HepG2 (cell line): Measurements from ENCODE around the gene BASP1. TPM values are rescaled to one million over a fixed set of nuclear protein-coding genes. Genes with fewer than 3 reads are reported as not detected.

Experiments
- ATAC-seq: fragments of 200-7000 bp; cut with Tn5 transposase; 3 replicates; pipeline ENCODE4 v1.9.1; 2020; ENCODE audit warnings: mild to moderate bottlenecking, moderate library complexity
- BruUV-seq: library from RNA; stranded (reverse); fragments of 400-500 nt; replicated peaks from 2 replicates; lab custom pipeline; 2021; lab: Mats Ljungman, UMichigan
- CTCF ChIA-PET: fragments of 300-600 bp; formaldehyde crosslinking; extraction: SDS; loops from one replicate; lab custom pipeline; 2021; ENCODE audit warnings: low total read pairs, inconsistent platforms, low intra/inter-chr PET ratio; lab: Yijun Ruan, JAX
- POLR2A ChIA-PET: fragments of 350-600 bp; sonication (Branson Sonifier 250); formaldehyde crosslinking; loops from one replicate; lab custom pipeline; 2020; ENCODE audit warnings: antibody characterized with exemption, inconsistent platforms; lab: Yijun Ruan, JAX
- DNase-seq: peaks from one replicate; pipeline ENCODE4 v3.0.0-alpha.2; 2015; ENCODE audit warnings: low spot score
- FAIRE-seq: peaks from 3 replicates; lab custom pipeline; 2011; peaks lifted over from hg19 to GRCh38; lab: Jason Lieb, UNC
- H2AFZ ChIP-seq: one replicate; pipeline ENCODE4 v1.6.1; 2011; ENCODE audit warnings: low read length, inconsistent platforms
- H3K27ac ChIP-seq: fragments of 300-600 bp; 3 replicates; pipeline ENCODE4 v1.8.0; 2011; ENCODE audit warnings: mixed run types, mild to moderate bottlenecking, mixed read lengths, low read length, inconsistent platforms; ENCODE audit not compliant: insufficient read depth; ENCODE audit errors: extremely low read length
- H3K27me3 ChIP-seq, 2 experiments: fragments of 200-600 bp in 1 of 2; 2 replicates in 1 of 2; 3 replicates in 1 of 2; pipeline versions ENCODE4 v1.6.0 to v1.8.0; 2011; ENCODE audit warnings: low read length in 2 of 2, mild to moderate bottlenecking in 2 of 2, moderate library complexity in 2 of 2, inconsistent platforms in 1 of 2; ENCODE audit not compliant: insufficient read depth in 2 of 2, control insufficient read depth in 1 of 2
- H3K36me3 ChIP-seq, 2 experiments: fragments of 200-600 bp in 1 of 2; replicated peaks in 1 of 2; 2 replicates in 1 of 2; 3 replicates in 1 of 2; pipeline versions ENCODE4 v1.5.1 to v1.8.0; 2011; ENCODE audit warnings: low read length in 2 of 2, inconsistent platforms in 1 of 2; ENCODE audit not compliant: insufficient read depth in 2 of 2, control insufficient read depth in 1 of 2
- H3K4me1 ChIP-seq: 2 replicates; pipeline ENCODE4 v1.5.1; 2012; ENCODE audit warnings: low read length, inconsistent platforms; ENCODE audit not compliant: insufficient read depth
- H3K4me2 ChIP-seq: 2 replicates; pipeline ENCODE4 v1.6.0; 2011; ENCODE audit warnings: low read depth, low read length, inconsistent platforms
- H3K4me3 ChIP-seq, 3 experiments: fragments of 200-600 bp in 1 of 3; sonication (generic), shearing (Covaris generic) in 1 of 3; replicated peaks in 1 of 3; 2 replicates each; pipeline ENCODE4 v1.5.1; 2011 to 2016; ENCODE audit warnings: low read length in 3 of 3, inconsistent platforms in 2 of 3, low read depth in 2 of 3, mild to moderate bottlenecking in 2 of 3, control low read depth in 1 of 3, mixed read lengths in 1 of 3; ENCODE audit not compliant: insufficient read depth in 1 of 3
- H3K79me2 ChIP-seq: one replicate; pipeline ENCODE4 v1.6.1; 2011; ENCODE audit warnings: low read length, inconsistent platforms; ENCODE audit not compliant: insufficient read depth
- H3K9ac ChIP-seq: 2 replicates; pipeline ENCODE4 v1.6.0; 2011; ENCODE audit warnings: mild to moderate bottlenecking, low read depth, low read length, inconsistent platforms; ENCODE audit not compliant: insufficient read depth
- H3K9me3 ChIP-seq: 2 replicates; pipeline ENCODE4 v1.5.1; 2012; ENCODE audit warnings: mild to moderate bottlenecking, low read length
- H4K20me1 ChIP-seq: 2 replicates; pipeline ENCODE4 v1.6.0; 2011; ENCODE audit warnings: inconsistent platforms, mild to moderate bottlenecking, low read length, moderate library complexity; ENCODE audit not compliant: insufficient read depth
- HIVEP1 ChIP-seq: sonication (generic); formaldehyde crosslinking; IDR thresholded peaks from 2 replicates; pipeline ENCODE4 v1.4.0; 2020; ENCODE audit warnings: mild to moderate bottlenecking, missing genetic modification reagents
- SRY ChIP-seq: sonication (generic); formaldehyde crosslinking; IDR thresholded peaks from 2 replicates; pipeline ENCODE4 v1.8.0; 2022; ENCODE audit warnings: mild to moderate bottlenecking, missing genetic modification reagents
- TRAFD1 ChIP-seq: sonication (generic); formaldehyde crosslinking; IDR thresholded peaks from 2 replicates; pipeline ENCODE4 v1.5.1; 2020; ENCODE audit warnings: missing genetic modification reagents, mild to moderate bottlenecking, borderline replicate concordance
- WGBS: methylation state at CpG from one replicate; pipeline ENCODE4 v1.1.6; 2017; ENCODE audit warnings: low lambda C conversion rate; 5-methylcytosine and 5-hydroxymethylcytosine counted together
- in situ Hi-C: cut with HindIII; loops from 2 replicates; pipeline ENCODE4 v1.10.0; 2017; ENCODE audit warnings: low pct_unique_long_range_greater_than_20kb; ENCODE audit not compliant: extremely low pct_ligation_motif_present
- intact Hi-C: fragments of 100-400 bp; cut with micrococcal nuclease; formaldehyde crosslinking; loops from one replicate; pipeline ENCODE4 v1.10.0; 2022; ENCODE audit not compliant: unreplicated experiment
- polyA plus RNA-seq, 8 experiments: library from polyadenylated mRNA; depleted of rRNA in 3 of 8; stranded (reverse) in 7 of 8; unstranded in 1 of 8; fragments of >200 nt; fragmentation: Illumina TruSeq in 4 of 8; extraction: Trizol in 4 of 8; gene quantifications; 2 replicates each; pipeline versions ENCODE4 v1.2.1 to v1.2.3, GENCODE V29; 2011 to 2016; ENCODE audit warnings: low read depth in 4 of 8, missing spikeins in 1 of 8, mixed read lengths in 1 of 8; ENCODE audit not compliant: insufficient read depth in 1 of 8
- total RNA-seq, 5 experiments: library from RNA; depleted of rRNA; stranded (reverse); fragments of >200 nt; fragmentation: Illumina TruSeq; extraction: Trizol; gene quantifications; 2 replicates each; pipeline ENCODE4 v1.2.3, GENCODE V29; 2016; ENCODE audit warnings: low read depth in 1 of 5

Gene BASP1
- total and polyA plus RNA-seq, 2 of the 13 experiments (the other 11 are each of a cell fraction or from before 2014, with no cell fraction given) = 0.04 TPM; not detected in 1

DNA sequence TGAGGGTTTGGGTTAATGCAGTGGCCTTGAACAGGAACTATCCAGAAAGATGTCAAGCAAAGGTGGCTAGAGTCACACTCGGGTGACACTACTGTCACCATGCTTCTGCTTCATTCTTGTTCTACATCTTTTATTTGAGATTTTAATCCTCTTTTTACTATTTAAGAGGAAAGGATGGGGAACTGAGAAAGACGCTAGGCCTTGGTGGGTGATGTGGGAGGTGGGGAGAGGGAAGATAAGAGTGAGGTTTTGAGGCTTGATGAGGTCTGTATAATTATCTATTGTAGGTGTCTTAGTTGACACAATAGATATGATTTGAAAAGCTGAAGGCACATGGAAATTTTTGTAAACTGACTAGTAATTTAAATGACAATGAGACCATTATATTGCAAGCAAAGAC lies 3.5 kb upstream of the BASP1 start:
- TF ChIP-seq HIVEP1 (CRISPR knock-in tag) = no peak
- TF ChIP-seq, all 625 proteins: peak for 0
- H3K36me3 ChIP-seq = no peaks in the 10 kb centered on the region
- FAIRE-seq (no peak), DNase-seq (no peak), ATAC-seq (no peak)
- POLR2A ChIA-PET = no interaction called here
- no peak overlapping the region for H2AFZ ChIP-seq
- in situ Hi-C loops = no loop called here
- no peak overlapping the region for H3K4me2 ChIP-seq
- no peak overlapping the region for H3K9ac ChIP-seq
- intact Hi-C loops = no loop called here
- H3K27me3 ChIP-seq = no peaks in the 10 kb centered on the region
- no peaks in the 10 kb centered on the region for H3K79me2 ChIP-seq
- CTCF ChIA-PET = no interaction called here
- WGBS = 2% methylated on average over 2 of the region's 2 CpGs
- no TSS peak for BruUV-seq
- no peak overlapping the region for H3K4me3 ChIP-seq
- H4K20me1 ChIP-seq = no peaks in the 10 kb centered on the region
- no peak overlapping the region for H3K27ac ChIP-seq
- H3K9me3 ChIP-seq = no peaks in the 10 kb centered on the region
- no peaks in the 10 kb centered on the region for H3K4me1 ChIP-seq

DNA sequence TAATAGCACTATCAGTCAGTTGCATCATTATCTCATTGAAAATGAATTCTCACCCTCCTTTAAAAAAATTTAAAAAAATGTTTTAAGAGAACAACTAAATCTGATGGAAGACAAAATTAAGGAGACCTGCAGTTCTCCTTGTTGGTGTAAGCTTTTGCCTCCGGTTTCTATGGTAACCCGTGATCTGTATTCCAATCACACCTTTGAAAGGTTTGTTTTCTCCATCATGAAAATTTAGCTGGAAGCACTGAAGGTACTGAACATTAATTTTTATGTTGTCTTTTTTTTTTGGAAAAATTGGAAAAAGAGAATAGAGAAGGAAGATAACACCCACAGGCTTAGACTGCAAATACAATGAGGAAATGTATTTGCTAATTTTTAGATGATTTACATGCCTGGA lies 2.5 kb upstream of the BASP1 start:
- Histone ChIP-seq H3K4me1 (no peaks in the 10 kb centered on the region), H3K4me2 (no peak overlapping the region), H2AFZ (no peak overlapping the region), H3K79me2 (no peaks in the 10 kb centered on the region), H3K4me3 (no peak overlapping the region), H4K20me1 (no peaks in the 10 kb centered on the region), H3K27ac (no peak overlapping the region), H3K27me3 (no peaks in the 10 kb centered on the region), H3K36me3 (no peaks in the 10 kb centered on the region), H3K9me3 (no peaks in the 10 kb centered on the region), H3K9ac (no peak overlapping the region)
- WGBS = 3% methylated on average over 2 of the region's 2 CpGs
- TF ChIP-seq TRAFD1 = no peak
- TF ChIP-seq SRY (CRISPR knock-in tag) = no peak
- no TSS peak for BruUV-seq
- no peak for FAIRE-seq
- no peak for ATAC-seq
- ChIA-PET CTCF (no interaction called here), POLR2A (no interaction called here)
- intact Hi-C loops (no loop called here), in situ Hi-C loops (loop anchor here (5.0 kb wide), 1 partner anchor 1092 kb away; no protein-coding TSS in a partner anchor)
- DNase-seq = no peak
